Sciatic nerve (tissue), 2 donors: Measurements from ENCODE around the gene ZSWIM6. TPM values are rescaled to one million over a fixed set of nuclear protein-coding genes. Genes with fewer than 3 reads are reported as not detected.

Source experiments
- ATAC-seq: fragments of 200-7000 bp; cut with Tn5 transposase; one replicate; pipeline ENCODE4 v1.9.1; 2020; ENCODE audit warnings: mild to moderate bottlenecking, moderate library complexity
- DNase-seq: peaks from one replicate; pipeline ENCODE4 v3.0.0-alpha.2; 2020; ENCODE audit warnings: low spot score
- intact Hi-C: fragments of 100-400 bp; cut with DNase I; formaldehyde crosslinking; loops from one replicate; pipeline ENCODE4 v1.14.2; 2022
- total RNA-seq: library from RNA; stranded (reverse); fragmentation: NEBNext Ultra II Directional; extraction: Animal tissue kit (Norgen Biotek cat#: 25700); gene quantifications from one replicate; pipeline ENCODE4 v1.2.1, GENCODE V29; 2021
- donor health status: DM: no; HTN: no; CAD: no.
- donor health status: DM: no; HTN: no; CAD: no.

Gene ZSWIM6
- total RNA-seq, 1 donor from 2014 or later = 30.2 TPM

DNA sequence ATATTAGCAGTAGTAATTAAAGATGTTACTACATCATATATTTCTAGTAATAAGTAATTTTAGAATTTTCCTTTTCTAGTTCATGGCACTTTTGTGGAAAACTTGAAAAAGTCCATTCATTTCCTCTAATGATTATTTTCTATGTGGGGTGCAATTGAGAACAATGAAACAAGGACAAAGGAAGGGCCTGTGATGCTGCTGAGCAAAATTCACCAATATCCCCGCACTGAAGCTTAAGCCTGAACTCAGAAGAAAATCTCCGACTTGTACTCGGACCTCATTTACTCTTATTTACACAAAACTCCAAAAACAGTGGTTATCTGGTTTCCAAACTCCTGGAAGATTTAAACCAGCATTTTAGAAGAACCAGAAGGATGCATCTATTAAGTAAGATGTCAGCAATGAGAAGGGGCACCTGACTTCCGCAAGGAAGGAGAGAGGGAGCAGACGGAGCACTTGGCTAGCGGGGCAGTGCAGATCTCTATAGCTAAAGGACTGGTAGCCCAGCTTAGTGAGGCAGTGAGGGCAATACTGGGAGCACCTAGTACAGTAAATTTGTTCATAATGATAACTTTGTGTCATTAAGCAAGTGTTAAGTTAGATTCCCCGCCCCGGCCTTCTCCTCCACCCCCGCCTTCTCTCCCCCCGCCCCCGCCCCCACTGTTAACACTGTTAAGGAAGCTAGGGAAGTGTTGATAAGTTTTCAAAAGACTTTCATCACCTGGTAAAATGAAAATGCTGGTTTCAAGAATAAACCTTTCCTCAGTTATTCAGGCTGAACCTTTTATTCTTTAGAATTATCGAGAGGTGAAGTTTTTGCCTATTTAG, 123.3 kb downstream of the ZSWIM6 start:
- intact Hi-C loops = no loop called here

DNA sequence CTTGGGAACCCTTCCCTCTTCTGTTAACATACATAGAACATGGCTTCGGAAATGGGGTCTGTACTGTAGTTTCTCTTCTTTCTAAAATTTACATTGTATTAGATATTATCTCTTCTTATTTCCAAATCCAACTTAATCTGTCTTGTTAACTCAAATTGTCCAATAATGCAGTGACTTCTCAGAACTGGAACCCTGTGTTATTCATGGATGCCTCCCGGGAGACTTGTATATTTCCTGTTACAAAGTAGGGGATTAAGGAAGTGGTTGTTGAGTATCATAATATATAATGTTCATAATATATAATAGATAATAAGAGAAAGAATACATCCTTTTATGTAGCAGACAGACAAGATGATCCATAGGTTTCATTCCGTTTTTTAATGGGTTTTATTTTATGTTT, 128.4 kb downstream of the ZSWIM6 start:
- no peak for DNase-seq
- intact Hi-C loops = no loop called here
- ATAC-seq = no peak

More for the DNA sequence above, 123.3 kb downstream of the ZSWIM6 start:
- DNase-seq = no peak
- no peak for ATAC-seq

DNA sequence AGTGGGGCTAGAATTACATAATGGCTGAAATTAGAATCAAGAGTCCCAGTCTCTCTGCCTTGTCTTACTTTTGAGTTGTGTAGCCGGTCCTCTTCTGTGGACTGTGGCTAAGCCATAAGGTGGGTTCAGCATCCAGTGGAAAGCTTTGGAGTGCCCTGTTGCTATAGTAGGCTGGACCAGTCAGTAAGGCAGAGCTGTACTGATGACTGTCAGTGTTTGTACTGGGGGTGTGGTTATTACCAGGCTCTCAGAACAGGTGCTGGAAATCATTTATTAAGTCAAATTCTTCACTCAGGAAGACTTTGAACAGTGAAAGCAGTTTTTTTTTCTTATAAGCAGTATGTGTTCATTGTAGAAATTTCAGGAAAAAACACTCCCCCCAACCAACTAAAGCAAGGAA, 129.4 kb downstream of the ZSWIM6 start:
- no peak for DNase-seq
- intact Hi-C loops = no loop called here
- ATAC-seq = no peak

DNA sequence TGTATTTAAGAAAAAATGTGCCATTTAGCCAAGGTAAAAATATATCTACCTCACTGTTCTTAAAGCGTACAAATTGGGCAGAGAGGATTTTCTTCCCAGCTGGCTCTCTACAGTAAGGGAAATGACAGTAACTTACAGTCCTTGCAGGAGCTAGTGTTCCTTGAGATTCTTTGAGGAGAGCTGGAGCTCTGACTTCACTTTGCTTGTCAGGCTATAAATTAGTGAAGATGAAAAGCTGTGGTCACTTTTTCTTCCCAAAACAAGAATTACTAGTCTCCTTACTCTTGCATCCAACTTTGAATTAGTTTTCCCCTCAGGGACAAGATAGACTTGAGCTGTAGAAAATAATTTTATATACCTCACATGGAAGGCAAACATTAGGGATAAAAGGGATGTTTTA, 129.9 kb downstream of the ZSWIM6 start:
- no peak for DNase-seq
- intact Hi-C loops = no loop called here
- ATAC-seq = no peak

DNA sequence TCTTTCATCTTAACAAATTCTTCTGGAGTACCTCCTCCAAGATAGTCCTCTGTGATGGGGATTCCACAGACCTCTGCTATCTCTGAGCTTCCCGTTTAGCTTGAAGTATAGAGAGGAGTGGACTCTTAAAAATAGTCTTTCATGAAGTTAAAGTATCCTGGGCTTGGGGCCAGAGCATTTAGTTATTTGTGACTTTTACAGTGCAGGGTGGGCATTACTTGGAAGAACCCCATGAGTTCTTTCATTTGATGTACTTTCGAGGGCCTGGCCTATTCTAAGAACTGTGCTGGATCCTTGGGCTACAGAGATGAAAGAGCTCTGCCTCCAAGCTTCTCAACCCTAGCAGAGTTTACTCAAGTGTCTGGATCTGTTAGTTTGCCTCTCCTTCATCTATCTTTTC, 131.5 kb downstream of the ZSWIM6 start:
- ATAC-seq (no peak), DNase-seq (no peak)
- intact Hi-C loops = no loop called here

DNA sequence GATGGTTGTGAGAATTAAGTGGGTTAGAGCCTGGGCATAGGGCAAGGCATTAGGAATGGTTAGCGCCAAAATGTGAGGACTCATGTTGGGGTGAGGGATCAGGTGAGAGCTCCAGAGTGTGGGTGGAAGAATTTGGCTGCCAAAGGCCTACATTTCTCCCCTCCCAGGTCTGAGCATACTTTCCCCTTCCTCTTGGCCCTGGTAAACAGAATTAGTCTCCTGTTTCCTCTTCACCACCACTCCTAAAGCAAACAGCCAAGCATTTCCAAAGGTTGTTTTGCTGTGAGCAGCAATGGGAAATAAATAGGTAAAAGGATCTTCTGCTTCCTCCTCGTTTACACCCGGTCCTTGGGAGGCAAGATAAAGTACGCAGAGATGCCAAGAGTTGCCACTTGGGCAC, 132.5 kb downstream of the ZSWIM6 start:
- ATAC-seq (no peak), DNase-seq (no peak)
- intact Hi-C loops = no loop called here

DNA sequence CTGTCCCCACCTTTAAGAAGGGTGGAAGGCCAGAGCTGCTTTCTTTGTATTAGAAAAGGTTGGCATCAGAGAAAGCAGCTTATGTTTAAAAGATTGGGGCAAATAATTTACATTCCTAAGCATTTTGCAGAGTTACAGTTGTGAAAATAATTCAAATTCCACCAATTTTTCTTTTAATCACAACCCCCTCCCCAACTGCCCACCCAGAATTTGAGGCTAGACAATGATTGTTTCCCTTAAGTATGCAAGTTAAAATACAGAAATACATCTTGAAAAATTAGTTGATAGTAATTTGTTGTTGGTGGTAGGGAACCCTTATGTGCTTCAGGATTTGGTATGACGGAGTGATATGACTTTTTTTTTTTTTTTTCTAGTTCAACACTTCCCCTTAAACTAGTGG, 133.0 kb downstream of the ZSWIM6 start:
- DNase-seq (no peak), ATAC-seq (no peak)
- intact Hi-C loops = no loop called here

DNA sequence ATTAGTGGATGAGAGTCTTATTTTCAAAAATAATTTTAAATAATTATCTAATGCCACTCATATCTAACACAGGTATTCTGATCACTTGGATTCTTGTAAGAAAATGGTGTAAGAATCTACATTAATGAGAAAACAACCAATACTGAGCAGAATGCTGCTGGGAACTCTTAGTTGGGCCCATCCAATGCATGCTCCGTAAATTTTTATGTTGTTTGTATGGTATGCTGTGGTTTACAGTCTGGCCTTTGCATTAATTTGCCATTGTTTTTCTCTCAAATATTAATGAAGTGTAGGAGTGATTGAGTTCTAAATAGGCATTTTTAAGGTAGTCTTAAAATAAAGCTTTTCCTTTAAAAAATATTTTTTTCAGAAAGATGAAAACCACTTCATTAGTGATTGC, 133.4 kb downstream of the ZSWIM6 start:
- intact Hi-C loops = no loop called here
- DNase-seq (no peak), ATAC-seq (no peak)

DNA sequence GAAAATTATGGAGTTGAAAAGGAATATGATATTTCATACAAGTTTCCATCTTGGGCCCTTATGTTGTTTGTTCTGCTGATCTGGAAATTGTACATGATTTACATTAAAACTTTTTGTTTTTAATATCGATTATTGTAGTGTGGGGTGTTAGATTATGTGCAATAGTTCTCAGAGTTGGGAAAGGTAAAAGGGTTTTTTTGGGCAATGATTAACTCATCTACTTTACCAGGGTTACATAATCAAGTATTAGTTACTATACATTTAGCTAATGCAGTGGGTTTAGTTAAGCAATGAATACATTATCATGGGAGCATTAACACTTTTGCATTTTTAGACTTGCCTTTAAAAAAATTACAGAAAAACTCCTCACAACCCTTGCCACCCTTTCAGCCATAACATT, 134.0 kb downstream of the ZSWIM6 start:
- intact Hi-C loops = no loop called here
- no peak for ATAC-seq
- DNase-seq = no peak

DNA sequence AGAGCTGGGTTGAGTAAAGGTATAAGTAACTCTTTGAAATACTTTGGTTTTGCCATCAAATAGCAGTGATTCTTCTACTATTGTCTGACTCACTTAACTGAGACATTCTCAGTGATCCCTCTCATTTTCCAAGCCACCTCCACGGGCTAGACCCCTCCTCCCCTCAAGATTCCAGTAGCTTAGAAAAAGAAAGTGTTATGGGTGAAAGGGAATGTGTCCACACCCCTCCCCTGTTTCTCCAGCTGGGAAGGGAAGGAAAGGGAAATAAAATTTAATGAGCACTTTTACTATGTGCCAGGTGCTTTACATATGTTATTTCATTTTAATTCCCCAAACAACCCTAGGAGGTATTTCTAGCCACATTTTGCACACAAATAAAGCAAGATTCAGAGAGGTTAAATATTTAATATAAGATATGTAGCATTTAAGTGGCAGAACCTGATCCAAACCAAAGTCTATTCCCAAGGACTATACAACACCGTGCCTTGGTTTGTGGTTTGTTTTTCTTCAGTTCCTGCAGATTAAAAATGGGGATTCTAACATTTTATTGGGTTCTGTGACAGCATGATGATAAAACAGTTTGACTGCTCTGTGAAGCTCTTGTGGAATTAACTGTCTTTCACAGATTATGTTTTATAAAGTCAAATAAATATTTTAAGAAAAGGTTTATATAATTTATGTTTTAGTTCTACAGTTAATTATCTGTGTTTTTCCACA, 135.9 kb downstream of the ZSWIM6 start:
- no peak for DNase-seq
- intact Hi-C loops = no loop called here
- ATAC-seq = no peak

DNA sequence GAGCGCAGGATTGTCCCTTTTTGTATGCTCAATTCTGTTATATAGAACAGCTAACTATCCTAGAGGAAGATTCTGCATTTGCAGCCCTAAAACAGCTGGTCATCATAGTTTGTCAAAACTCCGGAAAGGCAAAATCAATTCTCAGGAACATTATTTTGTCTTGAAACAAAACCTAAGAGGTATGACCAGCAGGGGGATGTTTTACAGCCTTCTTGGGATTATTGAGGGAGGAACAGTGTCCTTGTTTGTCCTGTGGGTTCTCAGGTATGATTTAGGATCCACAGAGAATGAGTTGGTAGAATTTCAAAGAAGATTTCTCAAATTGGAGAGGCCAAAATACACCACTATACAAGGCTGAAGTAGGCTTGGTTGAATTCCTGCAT, 136.4 kb downstream of the ZSWIM6 start:
- intact Hi-C loops = no loop called here
- ATAC-seq = no peak
- DNase-seq = no peak

DNA sequence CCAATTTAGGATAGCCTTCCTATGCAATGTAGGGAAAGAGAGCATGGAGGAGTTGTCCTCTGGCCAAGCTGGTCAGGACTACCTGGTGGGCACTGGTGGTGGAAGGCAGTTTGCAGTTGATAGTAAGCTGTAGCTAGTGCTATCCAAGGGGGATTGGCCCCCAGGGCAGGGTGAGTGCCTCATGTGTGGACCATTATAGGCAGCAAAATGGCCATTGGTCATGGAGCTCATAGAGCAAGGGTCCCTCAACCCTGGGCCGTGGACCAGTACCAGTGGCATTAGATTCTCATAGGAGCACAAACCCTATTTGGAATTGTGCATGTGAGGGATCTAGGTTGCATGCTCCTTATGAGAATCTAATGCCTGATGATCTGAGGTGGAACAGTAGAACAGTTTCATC, 139.3 kb downstream of the ZSWIM6 start:
- ATAC-seq (no peak), DNase-seq (no peak)
- intact Hi-C loops = no loop called here

DNA sequence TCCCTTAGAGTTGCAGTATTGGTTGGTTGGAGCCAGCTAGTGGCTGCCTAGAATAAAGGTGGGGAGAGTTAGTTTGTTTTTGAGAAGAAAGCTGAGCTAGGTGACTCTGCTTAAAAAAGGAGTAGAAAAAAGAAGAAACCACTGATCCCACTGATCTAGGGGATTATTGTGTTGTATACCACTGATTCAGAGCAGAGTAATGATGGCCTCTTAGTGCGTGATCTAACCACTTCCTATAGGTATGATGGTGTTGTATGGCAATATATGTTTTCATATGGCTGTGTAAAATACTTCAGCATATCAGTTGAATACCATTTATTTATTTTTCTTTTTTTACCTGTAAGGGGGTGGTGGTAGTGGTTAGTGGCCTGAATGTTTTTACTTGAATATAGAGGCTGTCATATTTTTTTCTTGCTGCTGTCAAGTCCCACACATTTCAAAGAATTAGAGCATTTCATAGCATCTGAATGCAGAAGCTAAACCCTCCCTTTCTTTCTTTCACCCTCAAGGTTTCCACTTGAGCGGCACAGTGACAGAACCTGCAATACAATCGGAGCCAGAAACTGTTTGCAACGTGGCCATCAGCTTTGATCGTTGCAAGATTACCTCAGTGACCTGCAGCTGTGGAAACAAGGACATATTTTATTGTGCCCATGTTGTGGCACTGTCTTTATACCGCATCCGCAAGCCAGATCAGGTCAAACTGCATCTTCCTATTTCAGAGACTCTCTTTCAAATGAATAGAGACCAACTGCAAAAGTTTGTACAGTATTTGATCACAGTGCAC, 140.3 kb downstream of the ZSWIM6 start:
- intact Hi-C loops = no loop called here
- DNase-seq = no peak

DNA sequence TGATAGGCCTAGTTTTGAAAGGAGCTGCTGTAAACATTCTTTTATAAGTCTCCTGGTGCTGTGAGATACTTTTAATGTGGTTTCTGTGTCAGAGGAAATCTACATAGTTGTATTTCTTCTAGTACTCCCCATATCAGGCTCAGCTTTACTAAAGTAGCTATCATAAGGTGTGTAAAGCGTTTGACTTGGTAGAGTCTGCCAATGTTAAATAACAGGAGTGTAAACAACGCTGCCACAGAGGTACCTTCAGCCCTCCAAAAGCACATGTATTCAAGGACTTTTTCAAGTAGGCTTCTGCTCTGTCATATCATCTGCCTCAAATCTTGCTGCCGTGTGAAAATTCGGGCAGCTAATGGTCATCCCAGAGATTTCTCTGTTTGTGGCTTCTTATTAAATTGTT, 142.7 kb downstream of the ZSWIM6 start:
- no peak for DNase-seq
- no peak for ATAC-seq
- intact Hi-C loops = no loop called here

More for the DNA sequence above, 140.3 kb downstream of the ZSWIM6 start:
- no peak for ATAC-seq

DNA sequence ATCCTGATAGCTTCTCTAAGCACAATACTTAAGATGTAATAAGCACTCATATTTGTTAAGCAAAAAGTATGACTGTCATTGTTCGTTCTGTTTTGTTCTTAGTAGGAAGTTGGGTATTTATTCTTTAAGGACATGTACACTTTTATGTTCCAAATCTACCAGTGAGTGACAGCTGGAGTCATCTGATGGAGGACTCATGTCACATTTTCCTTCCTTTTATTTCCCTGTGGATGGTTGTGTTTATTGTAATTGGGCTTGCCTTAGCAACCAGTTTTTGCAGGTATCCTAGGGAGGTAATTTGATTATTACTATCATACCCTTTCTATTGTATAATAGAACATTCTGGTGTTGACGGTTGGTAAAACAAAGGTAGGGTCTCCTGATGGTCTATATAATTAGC, 145.7 kb downstream of the ZSWIM6 start:
- intact Hi-C loops = no loop called here
- ATAC-seq = no peak
- DNase-seq = no peak

DNA sequence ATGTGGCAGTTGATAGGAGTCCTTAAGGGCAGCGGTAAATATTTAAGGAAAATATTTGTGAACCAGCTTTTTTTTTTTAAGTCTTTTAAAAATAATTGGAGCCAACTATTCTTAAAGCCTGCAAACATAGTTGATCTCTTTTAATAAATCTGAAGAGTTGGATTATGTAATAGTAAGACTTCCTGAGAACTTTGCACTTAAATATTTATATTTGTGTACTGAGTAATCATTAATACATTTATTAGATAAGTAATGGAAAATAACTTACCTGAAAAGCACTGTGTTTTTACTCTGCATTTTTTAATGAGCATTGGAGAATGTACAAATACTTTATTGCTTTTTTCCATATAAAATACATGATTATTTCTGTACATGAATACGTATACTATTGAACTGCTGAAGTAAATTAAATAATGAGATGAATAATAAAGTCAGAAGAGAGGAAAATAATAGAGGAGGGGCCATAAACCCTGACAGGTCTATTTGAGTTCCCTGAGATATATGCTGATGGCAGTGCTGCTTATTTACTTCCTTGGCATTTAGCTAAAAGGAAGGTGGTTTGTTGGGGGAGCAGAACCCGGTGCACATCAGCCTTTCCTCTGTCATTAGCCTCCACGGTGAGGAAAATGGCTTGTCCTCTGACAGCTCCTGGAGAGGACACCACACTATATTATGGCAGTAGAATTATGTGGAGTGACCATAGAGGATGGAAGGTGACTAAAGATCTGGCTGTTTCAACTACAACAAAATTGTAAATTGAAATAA, 148.0 kb downstream of the ZSWIM6 start:
- no peak for DNase-seq
- no peak for ATAC-seq
- intact Hi-C loops = no loop called here

DNA sequence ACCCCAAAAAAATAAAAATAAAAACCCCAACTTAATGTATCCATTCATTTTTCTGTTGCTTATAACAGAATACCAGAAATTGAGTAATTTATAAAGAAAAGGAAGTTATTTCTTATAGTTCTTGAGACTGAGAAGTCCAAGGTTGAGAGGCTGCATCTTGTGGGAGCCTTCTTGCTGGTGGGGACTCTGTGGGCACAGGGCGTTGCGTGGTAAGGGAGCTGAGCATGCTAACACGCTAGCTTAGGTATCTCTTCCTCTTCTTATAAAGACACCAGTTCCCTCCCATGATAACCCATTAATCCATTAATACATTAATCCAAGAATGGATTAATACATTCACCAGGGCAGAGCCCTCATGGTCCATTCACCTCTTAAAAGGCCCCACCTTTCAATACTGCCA, 150.9 kb downstream of the ZSWIM6 start:
- intact Hi-C loops = no loop called here
- ATAC-seq (no peak), DNase-seq (no peak)

DNA sequence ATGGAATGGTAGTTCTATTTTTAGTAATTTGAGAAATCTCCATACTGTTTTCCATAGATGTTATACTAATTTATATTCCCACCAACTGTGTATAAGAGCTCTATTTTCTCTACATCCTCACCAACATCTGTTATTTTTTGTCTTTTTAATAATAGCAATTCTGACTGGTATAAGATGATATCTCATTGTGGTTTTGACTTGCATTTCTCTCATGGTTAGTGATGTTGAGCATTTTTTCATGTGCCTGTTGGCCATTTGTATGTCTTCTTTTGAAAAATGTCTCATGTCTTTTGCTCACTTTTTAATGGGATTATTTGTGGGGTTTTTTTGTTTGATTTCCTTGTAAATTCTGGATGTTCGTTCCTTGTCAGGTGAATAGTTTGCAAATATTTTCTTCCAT, 154.4 kb downstream of the ZSWIM6 start:
- ATAC-seq = no peak
- intact Hi-C loops = no loop called here
- DNase-seq = no peak

DNA sequence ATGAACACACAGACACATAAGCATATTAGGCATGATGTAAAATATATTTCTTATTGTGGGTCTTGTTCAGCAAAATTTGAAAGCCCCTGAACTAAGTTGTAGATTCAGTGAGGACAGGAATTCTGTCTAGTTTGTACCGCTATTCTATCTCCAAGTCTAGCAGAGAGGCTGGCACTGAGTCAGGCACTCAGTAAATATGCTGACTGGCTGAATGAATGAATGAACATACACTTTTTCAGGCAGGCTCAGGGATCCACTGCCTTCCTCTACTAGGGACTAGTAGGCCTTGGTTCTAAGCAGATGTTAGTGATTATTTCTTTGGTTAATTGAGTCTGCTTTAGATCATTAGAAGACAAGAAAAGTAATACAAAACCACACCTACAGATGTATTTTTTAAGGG, 157.5 kb downstream of the ZSWIM6 start:
- intact Hi-C loops = no loop called here
- DNase-seq (no peak), ATAC-seq (no peak)
